WTC11 (cell line): ENCODE data around the gene SLC30A9. TPM values are rescaled to one million over a fixed set of nuclear protein-coding genes. Genes with fewer than 3 reads are reported as not detected.
A peak's percentile ranks its signal among the peaks of the same experiment; 100 is the strongest.

Experiments used
- ATAC-seq: fragments of 200-7000 bp; cut with Tn5 transposase; 2 replicates; pipeline ENCODE4 v1.10.0; 2021; ENCODE audit warnings: mild to moderate bottlenecking, moderate library complexity
- CTCF ChIA-PET: fragments of 300-600 bp; sonication (Branson Sonifier 250); formaldehyde crosslinking; loops from one replicate; lab custom pipeline; 2021; ENCODE audit warnings: antibody characterized with exemption; lab: Charles Lee
- POLR2A ChIA-PET: fragments of 350-600 bp; sonication (Branson Sonifier 250); formaldehyde crosslinking; loops from one replicate; lab custom pipeline; 2021; ENCODE audit warnings: antibody characterized with exemption; lab: Charles Lee
- DNase-seq: peaks from one replicate; pipeline ENCODE4 v3.0.0; 2021; ENCODE audit warnings: low spot score
- H3K27ac Mint-ChIP-seq: 2 replicates; pipeline ENCODE4 v1.8.0; 2021; ENCODE audit warnings: mixed read lengths
- H3K27me3 Mint-ChIP-seq: 2 replicates; pipeline ENCODE4 v1.8.0; 2021; ENCODE audit warnings: low read depth, mild to moderate bottlenecking, moderate library complexity, mixed read lengths
- H3K36me3 Mint-ChIP-seq: 2 replicates; pipeline ENCODE4 v1.8.0; 2021; ENCODE audit warnings: mixed read lengths
- H3K4me1 Mint-ChIP-seq: 2 replicates; pipeline ENCODE4 v1.8.0; 2022; ENCODE audit warnings: mixed read lengths
- H3K4me3 Mint-ChIP-seq: 2 replicates; pipeline ENCODE4 v1.8.0; 2021; ENCODE audit warnings: mild to moderate bottlenecking, moderate library complexity, mixed read lengths
- H3K9me3 Mint-ChIP-seq: 2 replicates; pipeline ENCODE4 v1.8.0; 2021; ENCODE audit warnings: mixed read lengths
- ATF1 ChIP-seq: sonication (generic); formaldehyde crosslinking; IDR thresholded peaks from 2 replicates; pipeline ENCODE4 v1.8.1; 2023; ENCODE audit warnings: mild to moderate bottlenecking, moderate library complexity, missing genetic modification reagents
- ATF6 ChIP-seq: sonication (generic); formaldehyde crosslinking; IDR thresholded peaks from 2 replicates; pipeline ENCODE4 v1.8.1; 2023; ENCODE audit warnings: mild to moderate bottlenecking, missing genetic modification reagents
- CBFB ChIP-seq: sonication (generic); formaldehyde crosslinking; IDR thresholded peaks from 2 replicates; pipeline ENCODE4 v1.8.1; 2022; ENCODE audit warnings: mild to moderate bottlenecking, low read depth, missing genetic modification reagents
- ESRRA ChIP-seq: sonication (generic); formaldehyde crosslinking; IDR thresholded peaks from 2 replicates; pipeline ENCODE4 v1.8.1; 2022; ENCODE audit warnings: mild to moderate bottlenecking, missing genetic modification reagents, borderline replicate concordance
- FOXJ3 ChIP-seq: sonication (generic); formaldehyde crosslinking; IDR thresholded peaks from 2 replicates; pipeline ENCODE4 v1.9.0; 2021; ENCODE audit warnings: missing genetic modification reagents, mild to moderate bottlenecking, borderline replicate concordance
- GABPB1 ChIP-seq: sonication (generic); formaldehyde crosslinking; IDR thresholded peaks from 2 replicates; pipeline ENCODE4 v1.8.1; 2023; ENCODE audit warnings: mild to moderate bottlenecking, missing genetic modification reagents
- NR3C1 ChIP-seq: sonication (generic); formaldehyde crosslinking; conservative IDR thresholded peaks from 2 replicates; pipeline ENCODE4 v1.8.1; 2023; ENCODE audit warnings: low read depth, mild to moderate bottlenecking, missing genetic modification reagents
- OVOL2 ChIP-seq: fragments of 250-450 bp; sonication (Bioruptor Pico); IDR thresholded peaks from 2 replicates; pipeline ENCODE4 v1.9.0; 2021; ENCODE audit warnings: mild to moderate bottlenecking, borderline replicate concordance
- RORB ChIP-seq: fragments of 250-450 bp; sonication (Bioruptor Pico); IDR thresholded peaks from 2 replicates; pipeline ENCODE4 v1.9.0; 2021; ENCODE audit warnings: mild to moderate bottlenecking
- SOX15 ChIP-seq: fragments of 250-450 bp; sonication (Bioruptor Pico); IDR thresholded peaks from 2 replicates; pipeline ENCODE4 v1.9.0; 2021; ENCODE audit warnings: mild to moderate bottlenecking
- TEAD1 ChIP-seq: sonication (generic); formaldehyde crosslinking; IDR thresholded peaks from 2 replicates; pipeline ENCODE4 v1.8.0; 2022; ENCODE audit warnings: mild to moderate bottlenecking, missing genetic modification reagents
- USF2 ChIP-seq: sonication (generic); formaldehyde crosslinking; IDR thresholded peaks from 2 replicates; pipeline ENCODE4 v1.8.1; 2023; ENCODE audit warnings: mild to moderate bottlenecking, missing genetic modification reagents, moderate library complexity
- ZNF219 ChIP-seq: sonication (generic); formaldehyde crosslinking; IDR thresholded peaks from 2 replicates; pipeline ENCODE4 v1.8.0; 2023; ENCODE audit warnings: missing genetic modification reagents, mild to moderate bottlenecking, borderline replicate concordance
- ZNF416 ChIP-seq: fragments of 250-450 bp; sonication (Bioruptor Pico); IDR thresholded peaks from 2 replicates; pipeline ENCODE4 v1.9.0; 2021; ENCODE audit warnings: mild to moderate bottlenecking, inconsistent platforms
- total RNA-seq: library from RNA; stranded (reverse); gene quantifications from 3 replicates; pipeline ENCODE4 v1.2.3, GENCODE V29; 2021
- TF ChIP-seq, protein P1 (sequence below): fragments of 250-450 bp; sonication (Bioruptor Pico); IDR thresholded peaks from 2 replicates; pipeline ENCODE4 v1.9.0; 2021; ENCODE audit warnings: mild to moderate bottlenecking, borderline replicate concordance
- TF ChIP-seq, protein P2 (sequence below): sonication (generic); formaldehyde crosslinking; IDR thresholded peaks from 2 replicates; pipeline ENCODE4 v1.8.1; 2023; ENCODE audit warnings: mild to moderate bottlenecking, missing genetic modification reagents, moderate library complexity
- TF ChIP-seq, protein P3 (sequence below): fragments of 250-450 bp; sonication (Bioruptor Pico); IDR thresholded peaks from 2 replicates; pipeline ENCODE4 v1.9.0; 2021; ENCODE audit warnings: mild to moderate bottlenecking

SLC30A9 gene
- total RNA-seq, 1 experiment from 2014 or later, result 70.1 TPM

GRCh38 chr4:42078184-42078801 lies 88.0 kb downstream of the SLC30A9 start (continued):
- TF ChIP-seq, protein P1, sequence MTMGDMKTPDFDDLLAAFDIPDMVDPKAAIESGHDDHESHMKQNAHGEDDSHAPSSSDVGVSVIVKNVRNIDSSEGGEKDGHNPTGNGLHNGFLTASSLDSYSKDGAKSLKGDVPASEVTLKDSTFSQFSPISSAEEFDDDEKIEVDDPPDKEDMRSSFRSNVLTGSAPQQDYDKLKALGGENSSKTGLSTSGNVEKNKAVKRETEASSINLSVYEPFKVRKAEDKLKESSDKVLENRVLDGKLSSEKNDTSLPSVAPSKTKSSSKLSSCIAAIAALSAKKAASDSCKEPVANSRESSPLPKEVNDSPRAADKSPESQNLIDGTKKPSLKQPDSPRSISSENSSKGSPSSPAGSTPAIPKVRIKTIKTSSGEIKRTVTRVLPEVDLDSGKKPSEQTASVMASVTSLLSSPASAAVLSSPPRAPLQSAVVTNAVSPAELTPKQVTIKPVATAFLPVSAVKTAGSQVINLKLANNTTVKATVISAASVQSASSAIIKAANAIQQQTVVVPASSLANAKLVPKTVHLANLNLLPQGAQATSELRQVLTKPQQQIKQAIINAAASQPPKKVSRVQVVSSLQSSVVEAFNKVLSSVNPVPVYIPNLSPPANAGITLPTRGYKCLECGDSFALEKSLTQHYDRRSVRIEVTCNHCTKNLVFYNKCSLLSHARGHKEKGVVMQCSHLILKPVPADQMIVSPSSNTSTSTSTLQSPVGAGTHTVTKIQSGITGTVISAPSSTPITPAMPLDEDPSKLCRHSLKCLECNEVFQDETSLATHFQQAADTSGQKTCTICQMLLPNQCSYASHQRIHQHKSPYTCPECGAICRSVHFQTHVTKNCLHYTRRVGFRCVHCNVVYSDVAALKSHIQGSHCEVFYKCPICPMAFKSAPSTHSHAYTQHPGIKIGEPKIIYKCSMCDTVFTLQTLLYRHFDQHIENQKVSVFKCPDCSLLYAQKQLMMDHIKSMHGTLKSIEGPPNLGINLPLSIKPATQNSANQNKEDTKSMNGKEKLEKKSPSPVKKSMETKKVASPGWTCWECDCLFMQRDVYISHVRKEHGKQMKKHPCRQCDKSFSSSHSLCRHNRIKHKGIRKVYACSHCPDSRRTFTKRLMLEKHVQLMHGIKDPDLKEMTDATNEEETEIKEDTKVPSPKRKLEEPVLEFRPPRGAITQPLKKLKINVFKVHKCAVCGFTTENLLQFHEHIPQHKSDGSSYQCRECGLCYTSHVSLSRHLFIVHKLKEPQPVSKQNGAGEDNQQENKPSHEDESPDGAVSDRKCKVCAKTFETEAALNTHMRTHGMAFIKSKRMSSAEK (CRISPR knock-in tag), result no peak
- TF ChIP-seq, protein P2, sequence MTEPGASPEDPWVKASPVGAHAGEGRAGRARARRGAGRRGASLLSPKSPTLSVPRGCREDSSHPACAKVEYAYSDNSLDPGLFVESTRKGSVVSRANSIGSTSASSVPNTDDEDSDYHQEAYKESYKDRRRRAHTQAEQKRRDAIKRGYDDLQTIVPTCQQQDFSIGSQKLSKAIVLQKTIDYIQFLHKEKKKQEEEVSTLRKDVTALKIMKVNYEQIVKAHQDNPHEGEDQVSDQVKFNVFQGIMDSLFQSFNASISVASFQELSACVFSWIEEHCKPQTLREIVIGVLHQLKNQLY (CRISPR knock-in tag), result no peak
- TF ChIP-seq, protein P3, sequence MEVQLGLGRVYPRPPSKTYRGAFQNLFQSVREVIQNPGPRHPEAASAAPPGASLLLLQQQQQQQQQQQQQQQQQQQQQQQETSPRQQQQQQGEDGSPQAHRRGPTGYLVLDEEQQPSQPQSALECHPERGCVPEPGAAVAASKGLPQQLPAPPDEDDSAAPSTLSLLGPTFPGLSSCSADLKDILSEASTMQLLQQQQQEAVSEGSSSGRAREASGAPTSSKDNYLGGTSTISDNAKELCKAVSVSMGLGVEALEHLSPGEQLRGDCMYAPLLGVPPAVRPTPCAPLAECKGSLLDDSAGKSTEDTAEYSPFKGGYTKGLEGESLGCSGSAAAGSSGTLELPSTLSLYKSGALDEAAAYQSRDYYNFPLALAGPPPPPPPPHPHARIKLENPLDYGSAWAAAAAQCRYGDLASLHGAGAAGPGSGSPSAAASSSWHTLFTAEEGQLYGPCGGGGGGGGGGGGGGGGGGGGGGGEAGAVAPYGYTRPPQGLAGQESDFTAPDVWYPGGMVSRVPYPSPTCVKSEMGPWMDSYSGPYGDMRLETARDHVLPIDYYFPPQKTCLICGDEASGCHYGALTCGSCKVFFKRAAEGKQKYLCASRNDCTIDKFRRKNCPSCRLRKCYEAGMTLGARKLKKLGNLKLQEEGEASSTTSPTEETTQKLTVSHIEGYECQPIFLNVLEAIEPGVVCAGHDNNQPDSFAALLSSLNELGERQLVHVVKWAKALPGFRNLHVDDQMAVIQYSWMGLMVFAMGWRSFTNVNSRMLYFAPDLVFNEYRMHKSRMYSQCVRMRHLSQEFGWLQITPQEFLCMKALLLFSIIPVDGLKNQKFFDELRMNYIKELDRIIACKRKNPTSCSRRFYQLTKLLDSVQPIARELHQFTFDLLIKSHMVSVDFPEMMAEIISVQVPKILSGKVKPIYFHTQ (CRISPR knock-in tag), result no peak
- TF ChIP-seq CBFB (CRISPR knock-in tag), result no peak
- no peak for TF ChIP-seq RORB (CRISPR knock-in tag)
- no peak for TF ChIP-seq ZNF219
- TF ChIP-seq GABPB1, result no peak
- no peak for TF ChIP-seq TEAD1 (CRISPR knock-in tag)
- no peak for TF ChIP-seq ATF1 (CRISPR knock-in tag)
- TF ChIP-seq FOXJ3 (CRISPR knock-in tag), result no peak
- TF ChIP-seq ATF6, result no peak
- TF ChIP-seq, all 79 proteins: peak for 0

GRCh38 chr4:42080306-42080705 lies 90.0 kb downstream of the SLC30A9 start:
- H3K27me3 Mint-ChIP-seq, result no peaks in the 10 kb centered on the region
- H3K36me3 Mint-ChIP-seq, result peaks cover 5% of the 10 kb centered on the region; the same call in 1 of the 2 replicates
- H3K4me1 Mint-ChIP-seq, result no peaks in the 10 kb centered on the region
- POLR2A ChIA-PET, result no interaction called here
- ATAC-seq, result no peak
- 0 out of 2 replicates have a peak overlapping the region, but pooled peaks have one; percentile 8 for H3K27ac Mint-ChIP-seq
- no peaks in the 10 kb centered on the region for H3K9me3 Mint-ChIP-seq
- no peak overlapping the region for H3K4me3 Mint-ChIP-seq
- TF ChIP-seq SOX15 (no peak), OVOL2 (CRISPR knock-in tag) (no peak), USF2 (CRISPR knock-in tag) (no peak), GABPB1 (no peak), ZNF416 (CRISPR knock-in tag) (no peak), ESRRA (no peak), NR3C1 (CRISPR knock-in tag) (no peak), RORB (CRISPR knock-in tag) (no peak)
- TF ChIP-seq, all 79 proteins: peak for 0
- no peak for DNase-seq
- CTCF ChIA-PET, result no interaction called here
